Measurements from ENCODE around the gene TBC1D5.

Gene TBC1D5

DNA sequence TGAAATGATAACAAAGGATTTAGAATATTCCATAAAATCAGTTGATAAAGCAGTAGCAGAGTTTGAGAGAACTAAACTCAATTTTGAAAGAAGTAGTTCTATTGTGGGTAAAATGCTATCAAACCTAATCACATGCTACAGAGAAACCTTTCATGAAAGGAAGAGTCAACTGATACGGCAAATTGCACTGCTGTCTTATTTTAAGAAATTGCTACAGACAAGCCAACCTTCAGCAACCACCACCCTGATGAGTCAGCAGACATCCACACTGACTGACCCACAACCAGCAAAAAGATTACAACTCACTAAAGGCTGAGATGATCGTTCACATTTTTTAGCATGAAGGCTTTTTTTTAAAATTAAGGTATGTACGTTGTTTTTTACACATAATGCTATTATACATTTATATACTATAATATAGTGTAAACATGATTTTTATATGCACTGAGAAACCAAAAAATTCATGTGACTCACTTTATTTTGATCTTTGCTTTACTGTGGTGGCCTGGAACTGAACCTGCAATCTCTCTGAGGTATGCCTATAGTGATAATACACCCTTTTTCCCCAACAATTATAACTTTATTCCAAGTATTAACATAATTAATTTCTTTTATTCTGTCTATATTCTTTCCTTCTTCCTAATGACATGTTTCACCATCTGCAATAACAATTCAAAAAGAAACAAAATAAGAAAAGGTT is 109.9 kb downstream of the TBC1D5 start:
- no peak for TF ChIP-seq GATA2 (IDR thresholded peaks at IDR 0.05; ENCODE audit: low read depth, low read length)
- no peak for TF ChIP-seq GATA3 (IDR thresholded peaks at IDR 0.05; ENCODE audit: low read depth, low read length)

DNA sequence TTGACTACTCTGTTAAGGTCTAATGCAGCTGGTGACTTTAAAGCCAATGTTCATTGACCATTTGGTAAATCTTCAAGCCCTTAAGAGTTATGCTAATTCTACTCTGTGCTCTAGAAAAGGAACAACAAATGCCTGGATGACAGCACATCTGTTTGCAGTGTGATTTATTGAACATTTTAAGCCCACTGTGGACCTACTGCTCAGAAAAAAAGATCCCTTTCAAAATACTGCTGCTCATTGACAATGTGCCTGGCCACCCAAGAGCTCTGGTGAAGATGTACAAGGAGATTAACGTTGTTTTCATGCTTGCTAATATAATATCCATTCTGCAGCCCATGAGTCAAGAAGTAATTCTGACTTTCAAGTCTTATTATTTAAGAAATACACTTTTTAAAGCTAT is 110.8 kb downstream of the TBC1D5 start:
- TF ChIP-seq GATA3 (IDR thresholded peaks at IDR 0.05; ENCODE audit: low read depth, low read length): no peak
- no peak for TF ChIP-seq GATA2 (IDR thresholded peaks at IDR 0.05; ENCODE audit: low read depth, low read length)

DNA sequence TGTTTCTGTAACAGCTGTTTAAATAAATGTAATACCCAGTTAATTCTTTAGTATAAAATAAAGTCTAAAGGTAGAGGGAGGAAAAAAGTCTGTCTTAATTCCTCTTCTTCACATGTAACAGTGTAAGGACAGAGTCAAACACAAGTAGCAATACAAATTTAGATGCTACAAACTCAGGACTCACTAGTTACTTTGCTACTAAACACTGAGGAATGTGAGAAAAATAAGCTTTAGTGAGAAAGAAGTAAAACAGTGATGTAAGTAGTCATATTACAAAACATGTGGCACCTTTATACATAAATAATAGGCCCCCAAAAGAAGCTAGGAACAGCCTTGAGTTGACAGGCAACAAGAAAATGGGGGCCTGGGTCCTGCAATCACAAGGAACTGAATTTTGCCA is 113.0 kb downstream of the TBC1D5 start:
- TF ChIP-seq GATA3 (IDR thresholded peaks at IDR 0.05; ENCODE audit: low read depth, low read length) (no peak), GATA2 (IDR thresholded peaks at IDR 0.05; ENCODE audit: low read depth, low read length) (no peak)

DNA sequence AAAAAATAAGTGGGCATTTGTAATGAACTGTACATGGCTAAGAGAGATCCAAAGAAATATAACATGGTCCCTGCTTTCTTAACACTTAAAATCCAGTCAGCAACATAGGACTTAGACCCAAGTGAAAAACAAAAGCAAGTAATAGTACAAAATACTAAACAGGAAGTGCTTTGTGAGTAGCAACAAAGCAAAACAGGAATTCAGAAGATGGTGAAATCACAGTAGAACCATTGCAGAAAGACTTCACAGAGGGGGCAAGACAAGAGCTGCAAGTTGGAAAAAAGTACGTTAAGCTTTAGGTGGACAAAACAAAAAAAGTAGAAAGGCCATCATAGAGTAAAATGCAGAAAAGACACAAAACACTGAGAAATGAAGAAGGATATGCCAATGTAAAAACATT is 116.0 kb downstream of the TBC1D5 start:
- TF ChIP-seq GATA2 (IDR thresholded peaks at IDR 0.05; ENCODE audit: low read depth, low read length) (no peak), GATA3 (IDR thresholded peaks at IDR 0.05; ENCODE audit: low read depth, low read length) (no peak)

DNA sequence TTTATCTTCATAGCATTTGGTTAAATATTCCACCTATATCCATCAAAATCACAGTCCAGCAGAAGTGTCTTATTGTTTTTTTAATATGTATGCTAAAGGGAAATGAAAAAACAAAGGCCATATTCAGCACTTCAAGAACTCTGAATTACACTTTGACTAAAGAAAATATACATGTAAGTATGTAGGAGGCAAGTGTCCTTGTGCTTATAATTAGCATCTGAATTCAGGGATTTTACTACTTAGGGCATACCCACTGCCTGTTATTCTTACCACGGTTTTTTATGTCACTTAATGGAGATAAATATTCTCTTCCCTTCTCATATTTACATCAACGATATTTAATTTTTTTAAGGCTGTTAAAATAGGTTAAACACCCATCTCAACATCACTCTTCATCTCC is 117.3 kb downstream of the TBC1D5 start:
- TF ChIP-seq GATA3 (IDR thresholded peaks at IDR 0.05; ENCODE audit: low read depth, low read length) (no peak), GATA2 (IDR thresholded peaks at IDR 0.05; ENCODE audit: low read depth, low read length) (no peak)

DNA sequence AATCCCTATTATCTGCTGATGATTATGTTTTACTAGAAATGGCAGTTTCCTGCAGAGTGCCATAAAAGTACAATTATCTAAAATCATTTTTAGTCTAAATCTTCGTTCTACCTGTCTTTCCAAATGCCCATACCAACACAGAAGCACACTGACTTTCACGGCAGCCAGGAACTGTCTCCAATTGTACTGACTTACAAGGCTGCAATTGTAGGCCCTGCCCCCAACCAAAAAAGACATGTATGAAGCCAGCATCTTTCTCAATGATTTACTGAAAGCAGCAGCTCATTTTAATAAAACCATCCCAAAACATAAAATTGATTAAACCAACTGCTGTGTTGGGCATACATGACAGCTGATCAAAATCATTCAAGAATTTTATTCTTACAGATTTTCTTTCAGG is 119.0 kb downstream of the TBC1D5 start:
- TF ChIP-seq GATA3 (IDR thresholded peaks at IDR 0.05; ENCODE audit: low read depth, low read length): no peak
- TF ChIP-seq GATA2 (IDR thresholded peaks at IDR 0.05; ENCODE audit: low read depth, low read length): no peak

DNA sequence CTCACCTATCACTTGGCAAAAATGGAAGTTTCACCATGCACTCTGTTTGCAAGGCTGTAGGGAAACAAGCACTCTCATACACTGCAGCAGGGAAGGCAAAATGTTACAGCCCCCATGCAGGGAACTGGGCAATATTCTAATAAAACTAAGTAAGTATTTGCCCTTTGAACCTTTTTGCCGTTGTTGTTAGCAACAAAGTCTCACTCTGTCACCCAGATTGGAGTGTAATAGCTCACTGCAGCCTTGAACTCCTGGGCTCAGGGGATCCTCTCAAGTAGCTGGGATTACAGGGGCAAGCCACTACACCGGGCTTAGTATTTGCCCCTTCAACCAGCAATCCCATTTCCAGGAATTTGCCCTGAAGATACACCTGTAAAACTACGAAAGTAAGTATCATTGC is 122.5 kb downstream of the TBC1D5 start:
- TF ChIP-seq GATA2 (IDR thresholded peaks at IDR 0.05; ENCODE audit: low read depth, low read length) (no peak), GATA3 (IDR thresholded peaks at IDR 0.05; ENCODE audit: low read depth, low read length) (no peak)

DNA sequence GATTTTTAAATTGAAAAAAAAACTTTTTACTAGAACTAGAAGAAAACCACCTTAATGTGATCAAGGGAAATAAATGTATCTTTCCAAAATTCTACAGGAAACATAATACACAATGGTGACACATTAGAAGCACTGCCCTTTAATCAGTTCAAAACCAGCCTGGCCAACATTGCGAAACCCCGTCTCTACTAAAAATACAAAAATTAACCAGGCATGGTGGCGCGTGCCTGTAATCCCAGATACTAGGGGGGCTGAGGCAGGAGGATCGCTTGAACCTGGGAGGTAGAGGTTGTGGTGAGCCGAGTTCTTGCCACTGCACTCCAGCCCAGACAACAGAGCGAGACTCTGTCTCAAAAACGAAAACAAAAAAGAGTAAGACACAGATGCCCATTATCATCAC is 134.5 kb downstream of the TBC1D5 start:
- TF ChIP-seq GATA2 (IDR thresholded peaks at IDR 0.05; ENCODE audit: low read depth, low read length) (no peak), GATA3 (IDR thresholded peaks at IDR 0.05; ENCODE audit: low read depth, low read length) (no peak)

DNA sequence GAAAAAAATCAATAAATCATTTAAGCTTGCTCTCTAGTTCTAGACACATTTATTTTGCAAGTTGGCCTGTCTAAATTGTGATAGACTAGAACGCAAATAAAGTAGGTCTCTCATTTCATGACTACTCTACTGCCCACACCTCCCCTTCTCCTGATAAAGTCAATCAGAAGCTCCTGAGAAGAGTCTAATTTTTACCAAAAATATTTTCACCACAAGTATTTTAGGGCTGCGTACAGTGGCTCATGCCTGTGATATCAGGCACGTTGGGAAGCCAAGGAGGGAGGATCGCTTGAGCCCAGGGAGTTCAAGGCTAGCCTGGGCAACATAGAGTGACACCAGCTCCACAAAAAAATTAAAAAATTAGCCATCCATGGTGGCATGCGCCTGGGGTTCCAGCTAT is 136.5 kb downstream of the TBC1D5 start:
- no peak for TF ChIP-seq GATA2 (IDR thresholded peaks at IDR 0.05; ENCODE audit: low read depth, low read length)

DNA sequence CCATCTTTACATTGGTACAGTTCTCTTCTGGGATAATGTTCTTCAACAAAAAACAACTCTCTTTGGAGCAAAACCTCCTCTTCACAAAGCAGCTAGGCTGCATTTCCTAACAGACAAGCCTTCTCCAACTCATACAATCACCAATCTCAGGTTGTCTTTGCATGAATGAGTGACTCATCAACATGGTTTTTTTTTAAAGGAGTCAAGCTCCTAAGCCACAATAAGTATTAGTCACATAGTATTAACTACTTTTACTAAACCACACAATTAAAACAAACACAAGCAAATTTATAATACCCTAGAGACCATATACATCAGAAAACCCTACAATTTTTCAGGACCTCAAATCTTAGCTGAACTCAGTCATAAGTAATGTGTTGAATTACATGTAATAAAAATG is 137.4 kb downstream of the TBC1D5 start:
- TF ChIP-seq GATA2 (IDR thresholded peaks at IDR 0.05; ENCODE audit: low read depth, low read length) (no peak), GATA3 (IDR thresholded peaks at IDR 0.05; ENCODE audit: low read depth, low read length) (no peak)

DNA sequence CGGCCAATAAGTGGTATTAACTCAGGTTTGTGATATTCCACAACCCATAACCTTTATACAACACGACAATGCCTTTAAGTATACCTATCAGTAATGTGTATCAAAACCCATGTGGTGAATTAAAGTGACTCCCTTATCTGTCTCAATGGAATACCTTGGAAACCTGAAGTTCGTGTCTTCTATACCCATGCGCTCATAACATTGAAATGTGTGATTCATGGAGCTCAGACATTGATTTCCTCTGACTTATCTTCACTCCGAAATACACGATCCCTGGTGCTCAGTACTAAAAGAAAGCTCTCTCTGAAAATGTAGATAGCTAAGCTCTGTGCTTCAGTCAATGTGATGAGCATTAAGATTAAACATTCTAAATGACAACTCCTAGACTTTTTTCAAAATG is 140.3 kb downstream of the TBC1D5 start:
- TF ChIP-seq GATA2 (IDR thresholded peaks at IDR 0.05; ENCODE audit: low read depth, low read length) (no peak), GATA3 (IDR thresholded peaks at IDR 0.05; ENCODE audit: low read depth, low read length) (no peak)

DNA sequence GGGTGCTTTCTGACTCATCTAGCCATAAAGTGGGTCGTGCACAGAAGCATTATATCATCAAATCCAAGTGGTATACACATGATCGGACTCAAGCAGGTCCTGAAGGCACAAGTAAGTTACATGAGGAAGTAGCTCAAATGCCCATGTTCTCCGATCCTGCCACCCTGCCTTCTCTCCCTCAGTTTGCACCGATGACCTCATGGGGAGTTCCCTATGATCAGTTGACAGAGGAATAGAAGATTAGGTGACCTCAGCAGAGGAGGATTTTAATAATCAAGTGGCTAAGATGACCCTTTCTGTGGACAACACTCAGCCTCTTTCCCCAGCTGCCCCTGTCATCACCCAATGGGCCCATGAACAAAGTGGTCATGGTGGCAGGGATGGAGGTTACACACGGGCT is 149.5 kb downstream of the TBC1D5 start:
- no peak for TF ChIP-seq GATA2 (IDR thresholded peaks at IDR 0.05; ENCODE audit: low read depth, low read length)
- no peak for TF ChIP-seq GATA3 (IDR thresholded peaks at IDR 0.05; ENCODE audit: low read depth, low read length)

DNA sequence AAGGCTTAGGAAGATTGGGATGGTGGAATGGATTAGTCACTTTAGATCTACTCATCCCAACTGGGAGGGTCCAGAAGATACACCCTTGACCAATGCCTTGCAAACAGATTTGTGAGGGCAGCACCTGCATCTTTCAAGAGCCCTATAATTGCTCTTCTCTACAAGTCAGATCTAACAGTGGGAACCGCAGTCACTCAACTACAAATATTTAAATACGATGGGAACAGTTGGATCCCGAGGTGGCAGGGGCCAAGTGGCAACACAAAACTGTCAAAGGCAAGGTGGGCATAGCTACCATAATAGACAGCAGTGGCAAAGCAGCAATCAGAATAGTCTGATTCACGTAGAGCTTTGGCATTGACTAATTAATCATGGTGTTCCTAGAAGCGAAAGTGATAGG is 152.0 kb downstream of the TBC1D5 start:
- TF ChIP-seq GATA2 (IDR thresholded peaks at IDR 0.05; ENCODE audit: low read depth, low read length) (no peak), GATA3 (IDR thresholded peaks at IDR 0.05; ENCODE audit: low read depth, low read length) (no peak)

DNA sequence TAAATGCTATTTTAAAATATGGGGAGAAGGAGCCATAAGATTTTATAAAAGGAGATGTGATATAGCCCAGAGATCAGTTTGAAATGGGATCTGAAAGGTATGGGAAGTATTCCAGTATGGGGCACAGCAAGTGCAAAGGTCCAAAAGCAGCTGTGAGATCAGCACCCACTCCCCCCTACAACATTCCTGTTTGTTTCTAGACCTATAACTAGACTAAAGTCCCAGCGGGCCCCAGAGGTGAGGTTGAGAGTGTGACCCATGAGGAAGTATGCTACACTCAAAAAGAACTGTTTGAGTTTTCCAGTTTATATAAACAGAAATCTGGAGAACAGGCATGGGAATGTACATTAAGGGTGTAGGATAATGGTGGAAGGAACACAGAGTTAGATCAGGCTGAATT is 152.5 kb downstream of the TBC1D5 start:
- no peak for TF ChIP-seq GATA2 (IDR thresholded peaks at IDR 0.05; ENCODE audit: low read depth, low read length)
- no peak for TF ChIP-seq GATA3 (IDR thresholded peaks at IDR 0.05; ENCODE audit: low read depth, low read length)

DNA sequence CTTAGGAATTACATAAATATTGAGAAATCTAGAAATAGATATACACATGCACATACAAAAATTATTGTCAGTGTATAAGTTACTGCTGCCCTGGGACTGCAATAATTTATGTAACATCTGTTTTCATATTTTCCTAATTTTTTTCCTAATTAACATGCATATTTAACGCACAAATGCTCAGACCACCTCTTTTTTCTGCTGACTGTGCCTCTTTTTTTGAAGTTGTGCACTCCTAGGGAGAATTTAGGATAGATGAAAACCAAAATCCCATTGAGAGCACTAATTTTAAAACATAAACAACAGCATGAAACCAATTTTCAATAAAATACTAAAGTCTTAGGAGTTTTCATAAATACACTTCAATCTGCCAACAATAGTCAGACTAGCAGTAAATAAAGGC is 154.0 kb downstream of the TBC1D5 start:
- TF ChIP-seq GATA3 (IDR thresholded peaks at IDR 0.05; ENCODE audit: low read depth, low read length) (no peak), GATA2 (IDR thresholded peaks at IDR 0.05; ENCODE audit: low read depth, low read length) (no peak)
